Stimulated activated CD8-positive, alpha-beta memory T cell treated with anti-CD3 and anti-CD28 coated beads, Interleukin-15, amount 100 ng/mL, for 24 hours (primary cell): ENCODE measurements around the gene DNAJB14.
A peak's percentile ranks its signal among the peaks of the same experiment; 100 is the strongest.
"Not testable (repeated sequence)": the region's sequence is repeated elsewhere in the genome, so short reads cannot be mapped to it uniquely, and the experiment has no call there.

Experiments
- DNase-seq: peaks from one replicate; pipeline ENCODE4 v3.0.0-alpha.2; 2020; ENCODE audit warnings: low read depth

The DNAJB14 gene

DNA sequence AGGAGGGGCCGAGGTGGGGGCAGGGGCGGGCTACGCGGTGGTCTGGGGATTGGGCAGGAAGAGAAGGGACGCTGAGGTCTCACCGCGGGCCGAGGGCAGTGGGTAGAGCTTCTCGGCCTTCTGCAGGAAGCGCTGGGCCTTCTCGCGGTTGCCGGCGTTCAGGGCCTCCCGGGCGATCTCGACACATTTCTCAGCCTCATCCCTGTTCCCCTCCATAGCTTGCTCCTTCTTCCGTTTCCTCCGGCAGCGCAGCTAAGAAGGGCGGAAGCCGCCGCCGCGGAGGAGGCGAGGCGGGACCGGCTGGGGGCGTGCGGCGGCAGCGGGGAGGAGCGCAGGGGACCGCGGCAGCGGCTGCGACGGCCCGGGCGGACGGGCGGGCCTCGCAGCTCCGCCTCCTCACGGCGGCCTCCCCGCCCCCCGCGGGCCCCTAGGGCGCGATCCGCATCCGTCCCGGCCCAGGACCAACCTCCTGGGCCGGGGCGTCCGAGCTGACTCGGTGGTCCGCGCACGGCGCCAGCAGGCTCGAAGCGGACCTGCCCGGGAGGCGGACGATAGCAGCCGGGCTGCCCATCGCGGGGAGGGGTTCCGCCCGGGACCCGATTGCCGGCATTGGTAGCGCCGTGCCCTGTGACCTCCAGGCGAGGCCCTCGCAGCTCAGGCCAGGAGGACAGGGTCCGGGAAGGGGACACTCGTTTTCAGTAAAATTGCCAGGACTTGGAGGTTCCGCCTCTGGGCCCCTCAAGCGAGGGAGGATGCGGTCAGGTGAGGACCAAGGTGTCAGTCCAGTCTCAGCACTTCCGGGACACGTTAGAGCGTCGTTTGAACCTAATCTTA lies at the start of gene DNAJB14:
Gene DNAJB14 (minus strand): TSS at position 263 of the 834 bp plus-strand sequence. CDS start 47 bp downstream, at position 216.
- DNase-seq = peak; percentile 59

DNA sequence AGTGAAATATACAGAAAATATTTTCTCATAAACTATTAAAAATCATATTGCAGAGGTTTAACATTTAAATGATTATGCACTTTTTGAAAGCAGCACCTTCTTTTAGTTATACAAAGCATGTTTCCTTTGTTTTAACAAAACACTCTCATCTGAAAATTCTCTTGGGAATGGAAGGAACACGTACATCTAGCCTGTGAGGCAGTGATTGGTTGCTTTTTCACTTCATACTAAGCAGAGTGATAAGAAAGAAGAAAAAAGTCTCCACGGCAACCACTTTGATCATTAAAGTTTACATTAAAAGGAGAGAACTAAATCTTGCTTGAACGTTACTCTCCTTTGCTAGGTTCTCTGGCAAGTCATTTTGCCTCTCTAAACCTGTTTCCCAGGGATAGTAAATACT lies 45.3 kb upstream of the DNAJB14 start:
- no peak for DNase-seq

DNA sequence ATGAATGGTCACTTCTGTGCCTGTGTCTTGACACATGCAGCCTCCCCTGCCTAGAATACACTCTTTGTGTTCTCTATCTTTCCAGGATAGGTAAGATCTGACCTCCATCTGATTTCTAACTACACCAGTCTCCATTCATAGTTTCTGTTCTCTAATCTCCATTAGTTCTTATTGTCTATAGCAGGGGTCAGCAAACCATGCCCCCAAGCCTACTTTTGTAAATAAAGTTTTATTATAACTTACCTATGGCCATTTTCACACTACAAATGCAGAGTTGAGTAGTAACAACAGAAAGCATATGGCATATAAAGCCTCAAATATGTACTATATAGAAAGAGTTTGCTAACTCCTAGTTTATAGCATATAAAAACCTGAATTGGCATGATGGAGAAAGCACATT lies 41.3 kb upstream of the DNAJB14 start:
- no peak for DNase-seq

DNA sequence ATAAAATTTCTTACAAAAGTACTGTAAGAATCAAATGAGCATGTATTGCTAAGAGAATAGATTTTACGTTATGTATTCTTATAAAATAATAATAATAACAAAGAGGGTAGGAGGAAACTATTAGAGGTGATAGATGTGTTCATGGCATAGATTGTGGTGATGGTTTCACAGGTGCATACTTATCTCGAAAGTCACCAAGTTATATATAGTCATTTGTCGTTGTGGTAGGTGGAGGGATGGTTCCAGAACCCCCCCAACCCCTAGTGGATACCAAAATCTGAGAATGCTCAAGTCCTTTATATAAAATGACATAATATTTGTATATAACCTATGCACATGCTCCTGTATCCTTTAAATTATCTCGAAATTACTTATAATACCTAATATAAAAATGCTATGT lies 40.4 kb upstream of the DNAJB14 start:
- no peak for DNase-seq

DNA sequence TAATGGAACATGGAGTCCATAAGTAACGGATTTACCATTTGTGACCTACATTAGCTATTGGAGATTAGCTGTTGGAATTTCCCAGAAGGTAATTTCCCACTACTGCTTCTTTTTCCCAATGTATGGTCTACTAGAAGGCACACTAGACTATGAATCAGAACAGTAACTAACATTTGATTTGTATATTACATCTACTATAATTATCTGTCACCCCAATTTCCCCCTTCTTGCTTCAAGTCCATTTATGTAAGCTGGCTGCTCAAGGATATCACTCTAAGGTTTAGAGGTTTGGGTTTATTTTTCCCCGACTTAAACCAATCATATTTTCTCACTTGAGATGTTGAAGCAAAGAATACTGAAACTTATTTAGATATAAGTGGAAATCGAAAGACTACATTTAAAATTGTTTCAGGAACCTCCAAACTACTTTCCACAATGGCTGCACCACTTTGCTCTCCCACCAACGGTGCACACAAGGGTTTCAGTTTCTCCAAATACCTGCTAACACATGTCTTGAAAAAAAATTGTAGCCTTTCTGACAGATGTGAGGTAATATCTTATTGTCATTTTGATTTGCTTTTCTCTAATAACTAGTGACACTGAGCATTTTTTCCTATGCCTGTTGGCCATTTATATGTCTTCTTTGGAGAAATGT lies 37.0 kb upstream of the DNAJB14 start:
- no peak for DNase-seq

DNA sequence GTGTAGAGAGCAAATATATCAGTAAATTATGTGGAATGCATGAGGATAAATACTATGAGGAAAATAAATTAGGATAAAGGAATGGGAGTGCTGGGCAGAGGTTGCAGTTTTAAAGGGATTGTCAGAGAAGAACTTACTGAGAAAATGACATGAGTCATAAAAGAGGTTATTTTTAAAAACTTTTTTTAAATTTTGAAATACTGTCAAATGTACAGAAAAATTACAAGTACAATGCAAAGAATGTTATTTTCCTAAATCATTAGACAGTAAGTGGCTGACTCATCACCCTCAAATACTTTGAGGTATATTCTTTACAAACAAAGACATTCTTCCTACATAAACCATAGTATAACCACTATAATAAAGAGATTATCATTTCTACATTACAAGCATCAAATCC lies 33.5 kb upstream of the DNAJB14 start:
- DNase-seq = no peak

DNA sequence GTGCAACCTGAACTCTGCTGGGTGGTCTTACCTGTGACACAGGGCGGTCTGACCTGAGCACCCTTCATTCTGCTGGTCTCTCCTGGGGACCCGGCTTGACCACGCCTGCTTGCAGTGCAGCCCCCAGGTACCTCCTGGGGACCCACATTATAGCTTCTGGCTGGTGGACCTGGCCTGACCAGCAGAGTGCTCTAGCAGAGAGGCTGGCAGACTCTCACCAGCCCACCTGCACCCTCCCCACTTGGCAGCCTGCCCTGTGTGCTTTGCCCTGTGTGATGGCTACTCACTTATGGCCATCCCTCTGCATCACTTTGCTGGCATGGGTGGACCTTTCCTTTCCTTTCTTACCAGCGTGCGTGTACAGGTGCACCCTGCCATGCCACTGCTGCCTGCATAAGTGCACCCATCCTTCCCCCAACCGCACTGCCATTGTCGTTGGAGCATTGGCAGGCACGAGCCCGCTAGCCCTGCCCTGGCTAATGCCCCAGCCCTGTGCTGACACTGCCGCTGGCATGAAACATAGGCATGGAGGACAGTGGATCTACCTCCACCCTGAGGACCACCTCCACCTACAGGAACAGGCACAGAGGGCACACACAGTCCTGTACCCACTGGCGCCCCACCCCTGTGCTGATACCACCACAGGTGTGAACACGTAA lies 25.2 kb upstream of the DNAJB14 start:
- no peak for DNase-seq

DNA sequence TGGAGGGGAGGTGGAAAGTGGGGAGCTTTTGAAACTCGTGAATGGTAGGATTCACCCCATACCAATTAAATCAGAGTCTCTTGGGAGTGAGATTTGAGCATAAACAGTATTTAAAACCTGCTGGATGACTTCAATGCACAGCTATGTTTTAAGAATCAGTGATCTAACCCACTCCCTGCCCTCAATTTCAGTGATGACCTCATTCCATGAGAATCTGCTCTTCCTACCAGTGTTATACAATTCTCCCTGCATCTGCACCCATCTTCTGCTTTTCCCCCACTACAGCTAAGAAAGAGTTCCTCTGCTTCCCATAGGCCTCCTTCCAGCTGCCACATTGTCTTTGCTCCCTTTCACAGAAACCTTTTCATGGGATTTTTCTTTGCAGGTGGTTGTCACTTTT lies 21.9 kb upstream of the DNAJB14 start:
- DNase-seq = no peak

DNA sequence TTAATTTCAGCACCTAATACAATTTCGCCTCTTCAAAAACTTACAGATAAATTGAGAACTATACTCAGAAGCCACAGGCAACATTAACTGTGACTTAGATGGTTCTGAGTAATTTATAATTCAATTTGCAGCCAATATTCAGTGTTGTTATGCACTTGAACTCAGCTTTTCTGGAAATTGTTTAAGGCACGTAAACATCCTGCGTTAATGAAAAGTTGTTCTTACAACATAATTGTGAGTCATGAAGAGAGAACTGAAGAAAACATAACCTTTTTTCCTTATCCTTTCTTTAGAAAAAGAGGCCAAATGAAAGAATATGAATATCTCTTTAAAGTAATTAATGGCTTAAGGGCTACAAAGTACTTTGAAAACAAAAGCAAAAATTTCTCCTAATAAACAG lies 20.3 kb upstream of the DNAJB14 start:
- DNase-seq = no peak

DNA sequence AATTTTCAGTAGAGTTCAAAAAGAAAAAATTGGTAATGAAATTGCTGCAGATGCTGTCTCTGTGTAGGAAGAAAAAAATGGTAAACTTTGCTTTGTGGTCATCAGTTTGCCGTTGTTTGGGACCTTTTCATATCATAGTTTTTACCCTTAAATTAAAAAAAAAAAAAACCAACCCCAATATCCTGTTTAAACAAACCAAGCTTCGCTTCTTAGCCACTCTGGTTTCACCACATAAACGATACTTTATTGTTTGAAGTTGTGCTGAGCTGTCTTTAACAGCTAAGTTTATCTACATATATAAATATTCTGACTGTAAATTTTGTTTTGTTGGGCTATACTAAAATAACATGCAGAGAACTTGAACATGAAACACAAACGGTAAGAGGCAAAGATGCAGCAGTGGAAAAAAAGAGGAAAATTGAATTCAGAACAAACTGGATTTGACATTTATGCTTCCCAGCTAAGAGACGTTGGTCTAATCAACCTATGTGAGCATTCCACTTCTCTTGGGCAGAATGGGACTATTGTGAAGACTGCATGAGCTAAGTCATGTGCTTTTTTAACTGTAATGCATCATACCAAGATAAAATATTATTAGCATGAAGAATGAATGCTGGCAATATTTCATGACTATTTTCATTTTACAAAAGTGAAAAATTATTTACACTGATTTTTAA lies 19.4 kb upstream of the DNAJB14 start:
- DNase-seq = no peak

DNA sequence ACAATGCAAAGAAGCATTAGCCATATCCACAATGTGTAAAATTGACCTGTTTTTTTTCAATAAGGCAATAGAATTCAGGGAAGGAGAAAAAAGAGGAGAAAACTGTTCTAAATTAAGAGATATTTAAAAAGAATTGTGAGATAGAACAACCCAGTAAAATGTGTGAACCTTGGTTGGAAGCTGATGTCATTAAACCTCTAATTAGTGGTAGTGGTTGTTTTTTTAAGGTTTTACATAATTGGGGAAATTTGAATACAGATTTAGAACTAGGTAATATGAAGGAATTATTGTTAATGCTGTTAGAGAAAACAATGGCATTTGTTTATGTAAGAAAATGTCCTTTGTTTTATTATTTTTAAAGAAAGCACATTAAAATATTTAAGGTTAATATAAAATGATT lies 18.8 kb upstream of the DNAJB14 start:
- DNase-seq = no peak

DNA sequence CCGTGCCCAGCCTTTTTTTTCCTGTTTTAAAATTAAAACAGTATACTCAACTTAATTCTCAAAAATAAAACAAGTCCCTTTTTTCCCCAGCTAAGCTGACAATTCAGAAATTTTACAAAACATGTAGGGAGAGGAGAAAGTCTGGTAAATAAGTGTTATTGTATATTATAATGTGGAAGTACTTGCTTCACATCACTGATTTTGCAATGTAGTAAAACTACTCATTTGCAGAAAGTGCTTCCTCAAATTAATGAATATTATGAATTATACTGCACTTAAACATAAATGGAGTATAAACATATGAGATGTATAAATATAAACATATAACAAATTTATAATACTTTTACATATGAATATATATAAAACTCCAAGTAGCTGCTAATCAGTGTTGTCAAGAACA lies 15.3 kb upstream of the DNAJB14 start:
- DNase-seq = no peak

DNA sequence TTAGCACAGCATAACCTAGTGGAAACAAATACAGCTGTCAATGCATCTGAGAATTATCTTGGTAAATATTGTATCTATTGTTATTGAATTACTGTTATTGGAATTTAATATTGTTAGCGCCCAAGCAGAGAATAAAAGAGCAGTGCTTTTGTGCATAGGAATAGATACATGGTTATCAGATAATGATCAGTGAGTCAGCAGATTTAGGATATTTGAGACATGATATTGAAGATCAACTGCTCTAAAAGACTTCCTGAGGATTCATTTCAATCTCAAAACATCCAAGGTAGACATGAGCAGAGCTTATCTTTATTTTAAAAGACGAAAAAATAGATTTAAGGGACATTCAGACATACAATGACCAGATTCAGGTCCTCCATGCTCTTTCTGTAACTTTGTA lies 14.2 kb upstream of the DNAJB14 start:
- no peak for DNase-seq

DNA sequence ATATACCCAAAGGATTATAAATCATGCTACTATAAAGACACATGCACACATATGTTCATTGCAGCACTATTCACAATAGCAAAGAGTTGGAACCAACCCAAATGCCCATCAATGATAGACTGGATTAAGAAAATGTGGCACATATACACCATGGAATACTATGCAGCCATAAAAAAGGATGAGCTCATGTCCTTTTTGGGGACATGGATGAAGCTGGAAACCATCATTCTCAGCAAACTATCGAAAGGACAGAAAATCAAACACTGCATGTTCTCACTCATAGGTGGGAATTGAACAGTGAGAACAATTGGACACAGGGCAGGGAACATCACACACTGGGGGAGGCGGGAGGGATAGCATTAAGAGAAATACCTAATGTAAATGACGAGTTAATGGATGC lies 11.8 kb upstream of the DNAJB14 start:
- DNase-seq = not testable (repeated sequence)

DNA sequence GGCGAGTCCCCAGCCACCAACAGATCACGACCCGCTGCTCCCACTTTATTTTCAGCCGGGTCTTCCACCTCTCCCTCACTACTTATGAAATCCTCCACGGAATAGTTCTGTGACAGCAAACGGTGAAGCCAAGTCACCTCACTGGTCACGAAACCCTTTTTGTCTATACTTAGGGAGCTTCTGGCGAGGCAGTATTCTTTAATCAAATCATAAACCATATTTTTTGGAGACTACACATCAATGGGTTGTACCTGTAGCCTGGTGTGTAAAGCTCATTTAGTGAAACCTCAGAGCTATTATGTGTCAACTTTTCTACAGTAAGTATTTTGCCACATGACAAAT lies 4.5 kb upstream of the DNAJB14 start:
- DNase-seq = no peak

DNA sequence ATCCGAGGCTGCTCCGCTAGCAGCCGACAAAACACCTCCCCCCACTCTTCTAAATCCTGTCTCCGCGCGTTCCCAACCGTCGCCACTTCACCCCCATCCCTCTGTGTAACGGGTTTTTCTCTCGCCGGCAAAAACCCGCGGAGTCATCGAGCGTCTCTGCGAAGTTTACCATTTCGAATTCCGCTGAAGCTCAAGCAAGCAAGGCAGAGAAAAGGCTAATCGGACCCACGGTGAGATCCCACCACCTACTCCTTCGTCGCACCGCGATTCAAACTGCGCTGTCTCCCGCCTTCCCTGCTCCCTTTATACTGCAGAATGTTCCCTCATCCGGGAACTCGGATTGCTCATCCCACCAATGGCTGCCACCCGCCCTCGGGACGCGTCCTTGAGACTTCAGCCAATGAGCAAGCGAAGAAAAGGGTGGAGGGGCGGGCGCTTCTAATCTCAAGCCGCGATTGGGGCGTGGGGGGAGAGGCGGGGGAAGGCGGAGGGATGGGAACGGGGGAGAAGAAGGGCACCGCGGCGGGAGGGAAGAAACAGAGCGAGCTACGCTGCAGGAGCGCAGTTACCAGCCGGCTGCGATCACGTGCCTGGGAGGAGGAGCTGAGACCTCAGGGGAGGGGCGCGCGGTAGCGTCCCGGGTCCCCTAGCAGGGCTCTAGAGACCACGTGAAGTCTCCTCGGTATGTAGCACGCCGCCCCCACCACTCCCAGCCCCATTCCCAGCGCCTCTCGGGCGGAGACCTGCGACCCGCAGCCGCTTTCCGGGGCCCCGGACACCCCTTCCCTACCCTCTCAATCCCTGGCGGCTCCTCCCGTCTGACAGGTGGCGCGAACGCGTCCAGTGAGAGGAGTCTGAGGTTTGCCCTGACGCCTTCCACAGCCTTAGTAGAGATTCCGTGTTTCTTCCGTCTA lies 3.8 kb upstream of the DNAJB14 start, which contains the start of gene H2AZ1:
Gene H2AZ1 (minus strand): TSS at position 277 of the 914 bp plus-strand sequence. CDS start 105 bp downstream, at position 172.
- DNase-seq = peak; percentile 84

DNA sequence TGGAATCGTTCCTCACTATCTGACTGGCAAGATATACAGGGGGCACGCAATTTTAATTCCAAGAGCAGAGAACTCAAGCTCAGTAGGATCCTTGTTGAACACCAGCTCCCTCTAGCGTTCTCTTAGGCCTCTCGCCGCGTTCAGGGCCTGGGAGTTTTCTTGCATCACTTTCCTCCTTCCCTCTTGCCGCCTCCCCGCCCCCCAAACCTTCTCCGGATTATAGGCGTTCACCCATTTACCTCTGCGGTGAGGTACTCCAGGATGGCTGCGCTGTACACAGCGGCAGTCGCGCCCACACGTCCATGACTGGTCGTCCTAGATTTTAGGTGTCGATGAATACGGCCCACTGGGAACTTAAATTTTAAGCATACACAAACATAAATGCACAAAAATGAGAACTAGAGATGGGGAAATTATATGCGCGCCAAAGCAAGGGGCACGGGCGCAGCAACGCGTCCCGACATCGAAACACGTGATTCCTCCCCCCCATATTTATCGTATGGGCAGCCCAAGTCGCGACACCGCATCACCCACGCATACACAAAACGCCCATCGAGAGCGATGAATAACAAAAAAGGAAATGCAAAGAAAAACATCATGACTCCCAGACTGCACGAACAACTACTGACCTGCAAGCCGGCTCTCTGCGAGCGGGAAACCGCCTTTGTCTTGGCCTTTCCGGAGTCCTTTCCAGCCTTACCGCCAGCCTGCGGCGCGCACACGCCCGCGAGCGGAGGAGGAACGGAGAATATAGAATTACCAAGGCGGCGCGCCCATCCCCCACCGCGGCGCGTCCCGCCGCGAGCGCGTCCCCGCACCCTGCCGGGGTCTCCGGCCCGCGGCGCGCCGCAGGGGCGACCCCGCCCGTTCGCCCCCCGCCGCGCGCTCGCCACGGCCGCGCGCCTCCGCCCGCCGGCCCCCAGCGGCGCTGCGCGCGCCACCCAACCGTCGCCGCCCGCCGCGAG lies 2.9 kb upstream of the DNAJB14 start:
- DNase-seq = peak; percentile 59

DNA sequence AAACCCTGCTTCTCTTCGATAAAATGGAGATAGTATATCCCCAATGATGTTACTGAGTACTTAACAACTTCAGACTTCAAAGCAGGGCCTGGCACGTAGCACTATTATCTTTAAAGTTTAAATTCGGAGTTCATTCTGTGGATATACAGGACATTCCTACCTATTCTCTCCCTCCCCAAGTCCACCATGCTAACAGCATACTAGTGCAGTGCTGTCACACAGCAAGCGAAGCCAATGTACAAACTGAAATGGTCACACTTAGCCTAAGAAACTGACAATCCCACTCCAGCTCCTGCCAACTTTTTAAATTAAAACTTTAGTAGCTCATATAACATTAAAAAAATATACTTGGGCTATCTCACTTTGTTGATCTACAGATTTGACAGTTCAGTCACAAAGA lies 1.2 kb upstream of the DNAJB14 start:
- no peak for DNase-seq

DNA sequence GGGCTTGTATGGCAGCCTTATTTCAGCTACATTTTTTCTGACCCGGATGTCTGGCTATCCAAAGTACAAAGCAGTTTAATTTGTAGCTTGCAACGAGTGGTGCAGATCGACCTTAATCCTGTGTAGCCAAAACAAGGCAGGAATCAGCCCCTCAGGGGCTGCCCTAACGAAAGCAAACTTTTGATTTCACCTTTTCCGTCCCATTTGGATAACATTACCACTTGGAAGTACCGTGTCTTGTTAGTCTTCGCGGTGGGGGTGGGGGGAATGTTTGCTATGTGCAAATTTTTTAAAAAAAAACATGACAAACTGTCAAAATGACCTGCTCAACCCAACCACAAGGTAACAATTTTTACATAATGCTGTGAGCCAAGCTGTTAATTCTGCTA lies 766 bp upstream of the DNAJB14 start:
- DNase-seq = no peak

DNA sequence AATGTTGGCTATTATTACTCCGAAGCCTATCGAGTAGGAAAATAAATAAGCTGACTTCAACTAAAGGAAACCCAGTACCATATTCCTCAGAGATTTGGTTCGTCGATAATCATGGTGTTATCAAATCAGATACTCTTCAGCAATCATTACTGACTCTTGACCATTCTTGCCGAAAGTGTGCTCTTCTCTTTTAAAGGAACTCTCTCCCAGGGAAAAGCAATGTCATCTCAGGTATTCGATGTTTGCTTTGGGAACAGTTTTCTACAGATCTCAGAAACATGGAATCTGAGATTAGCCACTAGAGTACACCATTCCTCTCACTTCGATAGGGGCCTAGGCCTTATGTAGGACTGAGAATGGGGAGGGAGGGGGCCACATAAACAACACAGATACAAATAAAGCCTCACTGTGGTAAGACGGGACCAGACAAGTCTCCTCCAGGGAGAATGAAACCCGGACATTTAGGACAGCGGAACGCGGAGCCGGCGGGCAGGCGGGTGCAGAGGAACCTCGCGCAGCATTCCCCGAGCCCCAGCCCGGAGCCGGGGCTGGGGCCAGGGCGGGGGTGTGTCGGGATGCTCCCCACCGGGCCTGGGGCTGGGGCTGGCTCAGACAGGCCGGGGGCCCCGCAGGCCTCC lies 581 bp downstream of the DNAJB14 start:
- no peak for DNase-seq
